ENCODE measurements around the gene REXO2.

- TF ChIP-seq, protein P1, sequence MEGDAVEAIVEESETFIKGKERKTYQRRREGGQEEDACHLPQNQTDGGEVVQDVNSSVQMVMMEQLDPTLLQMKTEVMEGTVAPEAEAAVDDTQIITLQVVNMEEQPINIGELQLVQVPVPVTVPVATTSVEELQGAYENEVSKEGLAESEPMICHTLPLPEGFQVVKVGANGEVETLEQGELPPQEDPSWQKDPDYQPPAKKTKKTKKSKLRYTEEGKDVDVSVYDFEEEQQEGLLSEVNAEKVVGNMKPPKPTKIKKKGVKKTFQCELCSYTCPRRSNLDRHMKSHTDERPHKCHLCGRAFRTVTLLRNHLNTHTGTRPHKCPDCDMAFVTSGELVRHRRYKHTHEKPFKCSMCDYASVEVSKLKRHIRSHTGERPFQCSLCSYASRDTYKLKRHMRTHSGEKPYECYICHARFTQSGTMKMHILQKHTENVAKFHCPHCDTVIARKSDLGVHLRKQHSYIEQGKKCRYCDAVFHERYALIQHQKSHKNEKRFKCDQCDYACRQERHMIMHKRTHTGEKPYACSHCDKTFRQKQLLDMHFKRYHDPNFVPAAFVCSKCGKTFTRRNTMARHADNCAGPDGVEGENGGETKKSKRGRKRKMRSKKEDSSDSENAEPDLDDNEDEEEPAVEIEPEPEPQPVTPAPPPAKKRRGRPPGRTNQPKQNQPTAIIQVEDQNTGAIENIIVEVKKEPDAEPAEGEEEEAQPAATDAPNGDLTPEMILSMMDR (conservative IDR thresholded peaks at IDR 0.05; ENCODE audit: low read length), result no peak
- TF ChIP-seq EZH2phosphoT487 (IDR thresholded peaks at IDR 0.05; ENCODE audit: borderline replicate concordance, low read depth, low read length), result no peak
Observed at GRCh38 chr11:114433376-114433775, 5.9 kb upstream of the REXO2 start.
